ENCODE measurements around the gene ABTB1. TPM values are rescaled to one million over a fixed set of nuclear protein-coding genes. Genes with fewer than 3 reads are reported as not detected.
"Not testable (repeated sequence)": the region's sequence is repeated elsewhere in the genome, so short reads cannot be mapped to it uniquely, and the experiment has no call there.

Gene ABTB1
- total RNA-seq, 2 donors from 2014 or later, result 12.2 to 27.6 TPM

GRCh38 chr3:127676921-127677351 lies 4.2 kb downstream of the ABTB1 start:
- DNase-seq (ENCODE audit: low spot score in 2 of 2) (peak in 1 of 2 donors; percentile 44), ATAC-seq (no peak)
- H3K36me3 Mint-ChIP-seq, result peaks cover 1 to 2% of the 10 kb centered on the region in 2 donors
- no peaks in the 10 kb centered on the region for H3K9me3 Mint-ChIP-seq
- H3K27ac Mint-ChIP-seq, result peak overlapping the region in 1 of 2 donors; percentile 44

GRCh38 chr3:127677541-127678314 lies 5.0 kb downstream of the ABTB1 start:
- no peaks in the 10 kb centered on the region for H3K36me3 Mint-ChIP-seq
- ATAC-seq, result no peak
- peak in 1 of 2 donors; percentile 38 for DNase-seq (ENCODE audit: low spot score in 2 of 2)
- peak overlapping the region; percentile 44 to 79 for H3K27ac Mint-ChIP-seq
- H3K9me3 Mint-ChIP-seq, result no peaks in the 10 kb centered on the region

- H3K9me3 Mint-ChIP-seq, result no peaks in the 10 kb centered on the region
- peak overlapping the region in 1 of 2 donors; percentile 44 for H3K27ac Mint-ChIP-seq
- ATAC-seq (no peak), DNase-seq (ENCODE audit: low spot score in 2 of 2) (peak in 1 of 2 donors; percentile 40)
- no peaks in the 10 kb centered on the region for H3K36me3 Mint-ChIP-seq
Measured at GRCh38 chr3:127678315-127678599, 5.5 kb downstream of the ABTB1 start.

DNA sequence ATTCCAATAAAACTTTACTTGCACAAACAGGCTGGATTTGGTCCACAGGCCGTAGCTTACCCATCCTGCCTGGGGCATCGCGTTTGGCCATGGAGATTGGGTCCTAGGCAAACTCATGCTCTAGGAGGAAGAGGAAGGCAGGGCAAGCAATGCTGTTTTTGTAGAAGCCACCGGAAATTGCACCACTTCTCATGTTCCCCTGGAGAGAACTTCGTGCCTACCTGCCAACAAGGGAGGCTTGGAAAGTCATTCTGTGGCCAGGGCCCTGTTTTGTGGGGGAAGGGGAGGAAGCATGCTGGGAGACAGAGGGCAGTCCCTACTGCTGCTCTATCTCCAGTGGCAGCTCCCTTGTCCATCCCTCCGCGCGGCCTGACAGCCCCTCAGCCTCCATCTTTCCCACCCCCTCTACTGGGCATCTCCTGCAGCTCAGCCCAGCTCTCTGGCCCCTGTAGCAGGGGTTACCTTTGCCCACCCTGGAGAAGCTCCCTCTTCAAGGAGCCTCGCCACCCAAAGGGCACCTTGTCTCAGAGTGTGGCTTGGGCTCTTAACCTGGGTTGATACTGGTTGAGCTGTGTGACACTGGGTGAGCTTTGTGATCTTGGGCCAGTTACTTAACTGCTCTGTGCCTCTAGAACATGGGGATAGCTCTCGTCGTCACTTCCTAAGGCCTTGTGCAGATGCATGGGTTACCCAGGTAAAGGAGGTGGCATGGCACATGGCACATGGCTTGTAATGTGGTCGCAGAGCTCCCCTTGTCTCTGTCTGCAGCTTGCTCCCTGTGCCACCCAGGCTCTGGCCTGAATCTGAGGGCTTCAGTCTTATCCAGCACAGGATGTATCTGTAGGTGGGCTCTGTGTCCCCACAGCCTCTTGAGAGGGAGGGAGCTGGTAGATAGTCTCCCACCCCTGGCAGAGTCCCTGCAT lies 6.1 kb downstream of the ABTB1 start:
- H3K36me3 Mint-ChIP-seq, result no peaks in the 10 kb centered on the region
- H3K9me3 Mint-ChIP-seq, result no peaks in the 10 kb centered on the region
- DNase-seq (ENCODE audit: low spot score in 2 of 2) (peak in 1 of 2 donors; percentile 50), ATAC-seq (no peak)
- peak overlapping the region in 1 of 2 donors; percentile 44 for H3K27ac Mint-ChIP-seq

DNA sequence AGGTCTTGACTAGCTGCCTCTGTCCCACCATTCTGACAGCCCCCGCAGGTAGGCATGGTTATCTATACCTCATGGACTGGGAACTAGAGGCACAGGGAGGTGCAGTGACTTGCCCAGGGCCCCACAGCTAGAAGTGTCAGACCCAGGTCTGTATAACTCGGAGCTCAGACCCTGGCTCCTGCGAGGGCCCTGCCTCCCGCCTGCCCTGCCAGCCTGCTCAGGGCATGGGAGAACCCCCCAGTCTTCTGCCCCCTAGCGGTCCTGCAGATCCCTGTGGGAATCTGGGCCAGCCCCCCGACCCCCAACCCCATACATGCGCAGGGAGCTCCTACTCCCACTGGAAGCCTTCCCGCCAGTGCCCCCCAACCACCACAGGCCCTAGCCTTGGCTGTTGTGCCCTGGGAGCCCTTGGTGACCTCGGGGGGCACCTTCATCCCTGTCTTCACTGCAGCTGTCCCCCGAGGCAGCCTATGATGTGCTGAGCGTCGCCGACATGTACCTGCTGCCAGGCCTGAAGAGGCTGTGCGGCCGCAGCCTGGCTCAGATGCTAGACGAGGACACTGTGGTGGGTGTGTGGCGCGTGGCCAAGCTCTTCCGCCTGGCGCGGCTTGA lies 6.9 kb downstream of the ABTB1 start:
- ATAC-seq (no peak), DNase-seq (ENCODE audit: low spot score in 2 of 2) (peak in 1 of 2 donors; percentile 21)
- Mint-ChIP-seq H3K27ac (no peak overlapping the region), H3K9me3 (no peaks in the 10 kb centered on the region), H3K36me3 (no peaks in the 10 kb centered on the region)

- no peaks in the 10 kb centered on the region for H3K36me3 Mint-ChIP-seq
- no peak overlapping the region for H3K27ac Mint-ChIP-seq
- H3K9me3 Mint-ChIP-seq, result no peaks in the 10 kb centered on the region
- no peak for ATAC-seq
- peak in 1 of 2 donors; percentile 52 for DNase-seq (ENCODE audit: low spot score in 2 of 2)
Measured at GRCh38 chr3:127680146-127680661, 7.5 kb downstream of the ABTB1 start.

DNA sequence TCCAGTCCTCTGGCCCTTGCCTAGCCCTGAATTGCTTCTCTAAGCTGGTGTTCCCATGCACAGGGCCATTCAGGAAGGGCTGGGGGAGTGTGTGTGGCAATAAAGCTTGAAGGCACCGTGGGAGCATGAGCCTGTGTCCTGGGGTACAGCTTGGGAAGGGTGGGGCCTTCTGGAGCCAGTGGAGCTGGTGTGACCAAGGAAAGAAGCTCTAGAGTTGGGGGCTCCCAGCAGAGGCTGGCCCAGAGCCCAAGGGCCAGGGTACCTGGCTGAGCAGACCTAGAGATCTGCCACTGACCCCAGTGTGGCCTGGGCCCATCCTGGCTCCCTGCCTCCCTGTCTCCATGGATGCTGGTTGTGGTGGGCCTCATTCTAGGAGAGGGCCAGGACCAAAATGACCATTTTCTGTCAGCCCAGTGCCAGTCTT lies 8.1 kb downstream of the ABTB1 start:
- ATAC-seq, result no peak
- Mint-ChIP-seq H3K36me3 (no peaks in the 10 kb centered on the region), H3K27ac (no peak overlapping the region), H3K9me3 (no peaks in the 10 kb centered on the region)
- DNase-seq (ENCODE audit: low spot score in 2 of 2), result no peak

DNA sequence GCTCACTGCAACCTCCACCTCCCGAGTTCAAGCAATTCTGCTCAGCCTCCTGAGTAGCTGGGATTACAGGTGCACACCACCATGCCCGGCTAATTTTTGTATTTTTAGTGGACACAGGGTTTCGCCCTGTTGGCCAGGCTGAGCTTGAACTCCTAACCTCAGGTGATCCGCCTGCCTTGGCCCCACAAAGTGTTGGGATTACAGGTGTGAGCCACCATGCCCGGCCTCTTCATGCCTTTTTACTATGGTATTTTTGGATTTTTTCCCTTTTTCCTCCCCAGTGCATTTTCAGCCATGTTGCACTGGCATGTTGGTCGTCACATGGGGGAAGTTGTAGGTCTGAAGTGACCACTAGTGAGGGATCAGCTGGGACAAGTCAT lies 9.4 kb downstream of the ABTB1 start:
- H3K9me3 Mint-ChIP-seq, ATAC-seq, H3K36me3 Mint-ChIP-seq, H3K27ac Mint-ChIP-seq: not testable (repeated sequence)
- DNase-seq (ENCODE audit: low spot score in 2 of 2), result peak in 1 of 2 donors; percentile 26

- Mint-ChIP-seq H3K36me3 (no peaks in the 10 kb centered on the region), H3K9me3 (no peaks in the 10 kb centered on the region), H3K27ac (no peak overlapping the region)
- DNase-seq (ENCODE audit: low spot score in 2 of 2), result peak in 1 of 2 donors; percentile 16
- ATAC-seq, result no peak
Measured at GRCh38 chr3:127682561-127682960, 9.8 kb downstream of the ABTB1 start.

GRCh38 chr3:127684871-127685707 lies 12.3 kb downstream of the ABTB1 start:
- no peak overlapping the region for H3K27ac Mint-ChIP-seq
- DNase-seq (ENCODE audit: low spot score in 2 of 2) (peak in 1 of 2 donors; percentile 44), ATAC-seq (peak in 1 of 2 donors; percentile 26)
- no peaks in the 10 kb centered on the region for H3K9me3 Mint-ChIP-seq
- no peaks in the 10 kb centered on the region for H3K36me3 Mint-ChIP-seq

DNA sequence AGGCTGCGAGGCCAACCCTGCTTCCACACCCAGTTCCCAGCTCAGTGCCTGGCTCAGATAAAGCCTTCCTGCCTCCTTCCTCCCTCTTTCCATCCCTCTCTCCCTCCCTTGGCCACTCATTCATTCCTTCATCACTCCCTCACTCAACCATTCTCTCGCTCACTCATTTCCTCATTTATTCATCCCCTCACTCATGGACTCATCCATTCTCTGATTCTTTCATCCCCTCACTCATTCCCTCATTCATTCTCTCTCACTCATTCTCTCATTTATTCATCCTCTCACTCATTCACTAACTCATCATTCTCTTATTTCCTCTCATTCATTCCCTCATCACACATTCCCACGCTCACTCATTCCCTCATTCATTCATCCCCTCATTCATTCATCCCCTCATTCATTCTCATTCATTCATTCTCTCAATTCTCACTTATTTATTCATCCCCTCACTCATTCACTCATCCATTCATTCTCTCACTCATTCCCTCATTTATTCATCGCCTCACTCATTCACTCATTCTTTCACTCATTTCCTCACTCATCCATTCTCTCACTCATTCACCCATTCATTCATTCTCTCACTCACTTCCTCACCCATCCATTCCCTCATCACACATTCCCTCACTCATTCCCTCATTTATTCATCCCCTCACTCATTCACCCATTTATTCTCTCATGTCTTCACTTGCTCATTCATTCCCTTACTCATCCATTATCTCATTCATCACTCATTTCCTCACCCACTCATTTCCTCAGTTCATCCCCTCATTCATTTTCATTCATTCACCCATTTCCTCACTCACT lies 13.2 kb downstream of the ABTB1 start:
- Mint-ChIP-seq H3K36me3 (no peaks in the 10 kb centered on the region), H3K9me3 (no peaks in the 10 kb centered on the region), H3K27ac (no peak overlapping the region)
- ATAC-seq, result peak in 1 of 2 donors; percentile 41
- DNase-seq (ENCODE audit: low spot score in 2 of 2), result no peak

GRCh38 chr3:127686512-127686894 lies 13.8 kb downstream of the ABTB1 start:
- Mint-ChIP-seq H3K9me3 (no peaks in the 10 kb centered on the region), H3K27ac (no peak overlapping the region), H3K36me3 (no peaks in the 10 kb centered on the region)
- DNase-seq (ENCODE audit: low spot score in 2 of 2), result no peak
- no peak for ATAC-seq

DNA sequence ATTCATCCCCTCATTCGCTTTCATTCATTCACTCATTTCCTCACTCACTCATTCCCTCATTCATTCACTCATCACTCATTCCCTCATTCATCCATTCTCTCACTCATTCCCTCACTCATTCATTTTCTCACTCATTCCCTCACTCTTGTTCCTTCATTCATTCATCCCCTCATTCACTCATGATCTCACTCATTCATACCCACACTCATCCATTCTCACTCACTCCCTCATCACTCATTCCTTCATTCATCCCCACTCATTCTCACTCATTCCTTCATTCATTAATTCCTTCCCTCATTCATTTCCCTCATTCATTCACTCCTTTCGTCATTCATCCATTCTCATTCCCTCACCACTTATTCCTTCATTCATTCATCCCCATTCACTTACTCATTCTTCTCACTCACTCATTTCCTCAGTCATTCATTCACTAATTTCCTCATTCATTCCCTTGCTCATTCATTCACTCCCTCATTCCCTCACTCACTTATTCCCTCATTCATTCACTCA lies 14.5 kb downstream of the ABTB1 start:
- Mint-ChIP-seq H3K9me3 (no peaks in the 10 kb centered on the region), H3K27ac (no peak overlapping the region), H3K36me3 (no peaks in the 10 kb centered on the region)
- DNase-seq (ENCODE audit: low spot score in 2 of 2) (no peak), ATAC-seq (no peak)

DNA sequence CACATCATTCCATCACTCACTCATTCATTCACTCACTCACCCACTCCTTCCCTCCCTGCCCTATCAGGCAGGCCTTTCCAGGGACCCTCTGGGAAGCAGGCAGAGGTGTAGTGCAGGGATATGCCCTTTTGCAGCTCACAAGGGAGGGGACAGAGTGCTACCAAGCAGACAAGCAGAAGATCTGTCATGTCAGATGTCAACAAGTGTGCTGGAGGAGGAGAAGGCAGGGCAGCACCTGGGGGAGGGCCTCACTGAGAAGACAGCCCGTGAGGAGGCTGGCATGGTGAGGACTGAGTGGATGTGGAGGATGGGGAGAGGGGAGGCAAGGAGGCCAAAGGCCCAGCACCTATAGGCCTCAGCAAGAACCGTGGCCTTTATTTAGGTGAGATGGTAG lies 15.3 kb downstream of the ABTB1 start:
- no peak overlapping the region for H3K27ac Mint-ChIP-seq
- DNase-seq (ENCODE audit: low spot score in 2 of 2), result no peak
- no peaks in the 10 kb centered on the region for H3K36me3 Mint-ChIP-seq
- ATAC-seq, result no peak
- no peaks in the 10 kb centered on the region for H3K9me3 Mint-ChIP-seq
